ENCODE results near the gene PIF1. TPM values are rescaled to one million over a fixed set of nuclear protein-coding genes. Genes with fewer than 3 reads are reported as not detected.

PIF1 gene
- polyA plus RNA-seq, 1 experiment, result 6.2 TPM

GRCh38 chr15:64792282-64792681, 33.2 kb downstream of the PIF1 start:
- CTCF ChIA-PET, result interaction anchor here (0.7 to 1.4 kb wide), 2 partner anchors 18 to 64 kb away, joined by 3 to 7 read pairs; no protein-coding TSS in a partner anchor
- Histone ChIP-seq H3K27me3 (ENCODE audit: control insufficient read depth, insufficient read depth, low read length) (no peaks in the 10 kb centered on the region), H3K4me3 (ENCODE audit: low read depth, low read length) (no peak overlapping the region), H3K27ac (ENCODE audit: low read depth, low read length) (no peak overlapping the region), H3K9me3 (ENCODE audit: control insufficient read depth, insufficient read depth, low read length) (no peaks in the 10 kb centered on the region)
- no peak for DNase-seq (ENCODE audit: low read depth, low spot score)
- POLR2A ChIA-PET, result interaction anchor here (0.6 kb wide), 1 partner anchor 34 kb away, joined by 11 read pairs; no protein-coding TSS in a partner anchor
- no peak for TF ChIP-seq CTCF (IDR thresholded peaks at IDR 0.05; ENCODE audit: low read depth, low read length)

GRCh38 chr15:64791401-64791800, 34.0 kb downstream of the PIF1 start:
- no peak for DNase-seq (ENCODE audit: low read depth, low spot score)
- ChIA-PET POLR2A (no interaction called here), CTCF (interaction anchor here (0.7 kb wide), 1 partner anchor 64 kb away, joined by 3 read pairs; no protein-coding TSS in a partner anchor)
- Histone ChIP-seq H3K27ac (ENCODE audit: low read depth, low read length) (no peak overlapping the region), H3K9me3 (ENCODE audit: control insufficient read depth, insufficient read depth, low read length) (no peaks in the 10 kb centered on the region), H3K27me3 (ENCODE audit: control insufficient read depth, insufficient read depth, low read length) (no peaks in the 10 kb centered on the region), H3K4me3 (ENCODE audit: low read depth, low read length) (no peak overlapping the region)
- no peak for TF ChIP-seq CTCF (IDR thresholded peaks at IDR 0.05; ENCODE audit: low read depth, low read length)

GRCh38 chr15:64783796-64784195, 41.7 kb downstream of the PIF1 start:
- Histone ChIP-seq H3K9me3 (ENCODE audit: control insufficient read depth, insufficient read depth, low read length) (no peaks in the 10 kb centered on the region), H3K27ac (ENCODE audit: low read depth, low read length) (no peak overlapping the region), H3K27me3 (ENCODE audit: control insufficient read depth, insufficient read depth, low read length) (peaks cover 2% of the 10 kb centered on the region), H3K4me3 (ENCODE audit: low read depth, low read length) (no peak overlapping the region)
- no peak for DNase-seq (ENCODE audit: low read depth, low spot score)
- CTCF ChIA-PET, result no interaction called here
- no peak for TF ChIP-seq CTCF (IDR thresholded peaks at IDR 0.05; ENCODE audit: low read depth, low read length)
- POLR2A ChIA-PET, result no interaction called here

- no peak overlapping the region for H3K4me3 ChIP-seq (ENCODE audit: low read depth, low read length)
- no peaks in the 10 kb centered on the region for H3K9me3 ChIP-seq (ENCODE audit: control insufficient read depth, insufficient read depth, low read length)
- no peak for TF ChIP-seq CTCF (IDR thresholded peaks at IDR 0.05; ENCODE audit: low read depth, low read length)
- no peak overlapping the region for H3K27ac ChIP-seq (ENCODE audit: low read depth, low read length)
- POLR2A ChIA-PET, result no interaction called here
- CTCF ChIA-PET, result no interaction called here
- peaks cover 8% of the 10 kb centered on the region for H3K27me3 ChIP-seq (ENCODE audit: control insufficient read depth, insufficient read depth, low read length)
- DNase-seq (ENCODE audit: low read depth, low spot score), result no peak
These were observed 42.7 kb downstream of the PIF1 start for GRCh38 chr15:64782751-64783150.

- no peak for TF ChIP-seq CTCF (IDR thresholded peaks at IDR 0.05; ENCODE audit: low read depth, low read length)
- Histone ChIP-seq H3K27me3 (ENCODE audit: control insufficient read depth, insufficient read depth, low read length) (peaks cover 18% of the 10 kb centered on the region), H3K4me3 (ENCODE audit: low read depth, low read length) (no peak overlapping the region), H3K9me3 (ENCODE audit: control insufficient read depth, insufficient read depth, low read length) (no peaks in the 10 kb centered on the region; the same call in 1 of the 2 replicates), H3K27ac (ENCODE audit: low read depth, low read length) (no peak overlapping the region)
- CTCF ChIA-PET, result no interaction called here
- DNase-seq (ENCODE audit: low read depth, low spot score), result no peak
- POLR2A ChIA-PET, result no interaction called here
These were observed 44.1 kb downstream of the PIF1 start for GRCh38 chr15:64781299-64781698.
